GM12891 (cell line): ENCODE results near the gene PAX1.

Experiments
- POLR2A ChIP-seq: IDR thresholded peaks from 2 replicates; pipeline ENCODE4 v1.6.1; 2011; ENCODE audit warnings: low read depth, low read length, control low read depth
- POLR2AphosphoS5 ChIP-seq: IDR thresholded peaks from 2 replicates; pipeline ENCODE4 v1.6.1; 2011; ENCODE audit warnings: low read depth, low read length, control low read depth
- POU2F2 ChIP-seq: IDR thresholded peaks from 2 replicates; pipeline ENCODE4 v1.6.1; 2011; ENCODE audit warnings: low read depth, mild to moderate bottlenecking, control low read depth, low read length, moderate library complexity
- TAF1 ChIP-seq: IDR thresholded peaks from 2 replicates; pipeline ENCODE4 v1.6.1; 2011; ENCODE audit warnings: low read depth, low read length, control low read depth

GRCh38 chr20:21762646-21763045 lies 57.2 kb downstream of the PAX1 start:
- no peak for TF ChIP-seq POLR2A
- TF ChIP-seq TAF1: no peak
- no peak for TF ChIP-seq POLR2AphosphoS5
- TF ChIP-seq POU2F2: no peak
